Measurements from ENCODE around the gene MRC2.

The MRC2 gene

GRCh38 chr17:62641951-62642350 lies 14.5 kb downstream of the MRC2 start:
- TF ChIP-seq CTCF (IDR thresholded peaks at IDR 0.05; ENCODE audit: extremely low read depth, missing control alignments): no peak
- no peak for DNase-seq (ENCODE audit: low spot score)

GRCh38 chr17:62643496-62643895 lies 16.0 kb downstream of the MRC2 start:
- no peak for DNase-seq (ENCODE audit: low spot score)
- no peak for TF ChIP-seq CTCF (IDR thresholded peaks at IDR 0.05; ENCODE audit: extremely low read depth, missing control alignments)

GRCh38 chr17:62644487-62645173 lies 17.2 kb downstream of the MRC2 start:
- no peak for DNase-seq (ENCODE audit: low spot score)
- TF ChIP-seq CTCF (IDR thresholded peaks at IDR 0.05; ENCODE audit: extremely low read depth, missing control alignments): no peak

GRCh38 chr17:62648251-62648955 lies 20.9 kb downstream of the MRC2 start:
- TF ChIP-seq CTCF (IDR thresholded peaks at IDR 0.05; ENCODE audit: extremely low read depth, missing control alignments): no peak
- no peak for DNase-seq (ENCODE audit: low spot score)

- TF ChIP-seq CTCF (IDR thresholded peaks at IDR 0.05; ENCODE audit: extremely low read depth, missing control alignments): no peak
- DNase-seq (ENCODE audit: low spot score): no peak
Measured at GRCh38 chr17:62648956-62649294, 21.5 kb downstream of the MRC2 start.

- DNase-seq (ENCODE audit: low spot score): no peak
- no peak for TF ChIP-seq CTCF (IDR thresholded peaks at IDR 0.05; ENCODE audit: extremely low read depth, missing control alignments)
Measured at GRCh38 chr17:62649570-62649969, 22.1 kb downstream of the MRC2 start.

GRCh38 chr17:62650587-62650986 lies 23.1 kb downstream of the MRC2 start:
- no peak for TF ChIP-seq CTCF (IDR thresholded peaks at IDR 0.05; ENCODE audit: extremely low read depth, missing control alignments)
- no peak for DNase-seq (ENCODE audit: low spot score)

All from GM20000 (cell line).